ENCODE measurements around the gene FN3KRP.

The FN3KRP gene

GRCh38 chr17:82716203-82717010 lies at the start of gene FN3KRP:
FN3KRP (plus strand) TSS chr17:82716706; CDS start chr17:82716756, 50 bp downstream.
- H3K9me3 ChIP-seq (ENCODE audit: low read length): no peaks in the 10 kb centered on the region
- peak within 1 kb of the TSS; percentile 98 for H3K4me2 ChIP-seq (ENCODE audit: low read length)
- no peak for TF ChIP-seq EZH2 (IDR thresholded peaks at IDR 0.05; ENCODE audit: borderline replicate concordance, low read length)
- no peak for TF ChIP-seq CTCF (IDR thresholded peaks at IDR 0.05; ENCODE audit: low read length)
- H3K27me3 ChIP-seq (ENCODE audit: insufficient read depth, low read length): no peaks in the 10 kb centered on the region
- H3K27ac ChIP-seq (ENCODE audit: low read depth, low read length, poor library complexity, severe bottlenecking): no peak within 1 kb of the TSS
- peaks cover 23% of the 10 kb centered on the region for H3K36me3 ChIP-seq (ENCODE audit: insufficient read depth, low read length)
- H3K4me3 ChIP-seq (ENCODE audit: low read depth, low read length, poor library complexity, severe bottlenecking): peak within 1 kb of the TSS; percentile 98
- no peaks in the 10 kb centered on the region for H4K20me1 ChIP-seq (ENCODE audit: insufficient read depth, low read length)
- peak within 1 kb of the TSS; percentile 96 for H3K9ac ChIP-seq (ENCODE audit: low read length)
- no peaks in the 10 kb centered on the region for H3F3A ChIP-seq (ENCODE audit: insufficient read depth, low read length)
- no peaks in the 10 kb centered on the region for H3K79me2 ChIP-seq (ENCODE audit: insufficient read depth, low read length)
- H3K9me2 ChIP-seq (ENCODE audit: low read depth, low read length): no peaks in the 10 kb centered on the region
- H3K4me1 ChIP-seq (ENCODE audit: insufficient read depth, low read length, severe bottlenecking): peaks cover 15% of the 10 kb centered on the region
- peak within 1 kb of the TSS; percentile 97 for H2AFZ ChIP-seq (ENCODE audit: low read length)

- TF ChIP-seq CTCF (IDR thresholded peaks at IDR 0.05; ENCODE audit: low read length) (no peak), EZH2 (IDR thresholded peaks at IDR 0.05; ENCODE audit: borderline replicate concordance, low read length) (no peak)
- Histone ChIP-seq H3F3A (ENCODE audit: insufficient read depth, low read length) (no peaks in the 10 kb centered on the region), H3K36me3 (ENCODE audit: insufficient read depth, low read length) (no peaks in the 10 kb centered on the region), H3K9ac (ENCODE audit: low read length) (no peak overlapping the region), H3K4me3 (ENCODE audit: low read depth, low read length, poor library complexity, severe bottlenecking) (no peak overlapping the region), H4K20me1 (ENCODE audit: insufficient read depth, low read length) (no peaks in the 10 kb centered on the region), H3K4me1 (ENCODE audit: insufficient read depth, low read length, severe bottlenecking) (no peaks in the 10 kb centered on the region), H3K4me2 (ENCODE audit: low read length) (no peak overlapping the region), H3K27me3 (ENCODE audit: insufficient read depth, low read length) (no peaks in the 10 kb centered on the region; the same call in 1 of the 2 replicates), H3K27ac (ENCODE audit: low read depth, low read length, poor library complexity, severe bottlenecking) (no peak overlapping the region), H3K79me2 (ENCODE audit: insufficient read depth, low read length) (no peaks in the 10 kb centered on the region), H3K9me2 (ENCODE audit: low read depth, low read length) (no peaks in the 10 kb centered on the region), H3K9me3 (ENCODE audit: low read length) (no peaks in the 10 kb centered on the region), H2AFZ (ENCODE audit: low read length) (no peak overlapping the region)
Observed at GRCh38 chr17:82666931-82667667, 49.4 kb upstream of the FN3KRP start.

- Histone ChIP-seq H4K20me1 (ENCODE audit: insufficient read depth, low read length) (no peaks in the 10 kb centered on the region), H3K4me2 (ENCODE audit: low read length) (no peak overlapping the region), H3K27ac (ENCODE audit: low read depth, low read length, poor library complexity, severe bottlenecking) (no peak overlapping the region), H3K9ac (ENCODE audit: low read length) (no peak overlapping the region), H3F3A (ENCODE audit: insufficient read depth, low read length) (no peaks in the 10 kb centered on the region), H3K9me3 (ENCODE audit: low read length) (no peaks in the 10 kb centered on the region), H3K79me2 (ENCODE audit: insufficient read depth, low read length) (no peaks in the 10 kb centered on the region), H3K27me3 (ENCODE audit: insufficient read depth, low read length) (no peaks in the 10 kb centered on the region; the same call in 1 of the 2 replicates), H3K36me3 (ENCODE audit: insufficient read depth, low read length) (no peaks in the 10 kb centered on the region), H3K4me3 (ENCODE audit: low read depth, low read length, poor library complexity, severe bottlenecking) (no peak overlapping the region), H2AFZ (ENCODE audit: low read length) (no peak overlapping the region), H3K9me2 (ENCODE audit: low read depth, low read length) (no peaks in the 10 kb centered on the region), H3K4me1 (ENCODE audit: insufficient read depth, low read length, severe bottlenecking) (no peaks in the 10 kb centered on the region)
- TF ChIP-seq EZH2 (IDR thresholded peaks at IDR 0.05; ENCODE audit: borderline replicate concordance, low read length): no peak
- TF ChIP-seq CTCF (IDR thresholded peaks at IDR 0.05; ENCODE audit: low read length): no peak
Observed at GRCh38 chr17:82667668-82668000, 48.9 kb upstream of the FN3KRP start.
